ENCODE measurements around the gene PRDM15. TPM values are rescaled to one million over a fixed set of nuclear protein-coding genes. Genes with fewer than 3 reads are reported as not detected.

Gene PRDM15
- polyA plus RNA-seq, 3 donors: 0.19 to 19.0 (median 0.74) TPM

GRCh38 chr21:41779659-41780058 is 99.5 kb downstream of the PRDM15 start:
- intact Hi-C loops (cut with micrococcal nuclease): loop anchor here in 1 of 2 donors (2.0 kb wide), 1 partner anchor 167 kb away; no protein-coding TSS in a partner anchor
- Mint-ChIP-seq H3K36me3 (no peaks in the 10 kb centered on the region), H3K27me3 (ENCODE audit: low read depth in 3 of 3) (peaks cover 38 to 77% (median 72%) of the 10 kb centered on the region in 3 donors), H3K4me3 (peak overlapping the region in 1 of 2 donors; percentile 57), H3K9me3 (peaks cover 0 to 4% (median 0%) of the 10 kb centered on the region in 7 donors), H3K27ac (no peak overlapping the region), H3K4me1 (peaks cover 24% of the 10 kb centered on the region)
- Histone ChIP-seq H3K4me1 (ENCODE audit: control insufficient read depth in 1 of 2, insufficient read depth in 2 of 2, low read length in 2 of 2) (peaks cover 0 to 6% of the 10 kb centered on the region in 2 donors), H3K27me3 (ENCODE audit: control insufficient read depth in 2 of 2, insufficient read depth in 2 of 2, low read length in 2 of 2) (peaks cover 30 to 61% of the 10 kb centered on the region in 2 donors), H3K79me2 (ENCODE audit: insufficient read depth, low read length) (no peaks in the 10 kb centered on the region), H3K27ac (ENCODE audit: low read depth in 1 of 2, low read length in 2 of 2) (no peak overlapping the region), H4K20me1 (ENCODE audit: insufficient read depth, low read length) (no peaks in the 10 kb centered on the region), H3K9ac (ENCODE audit: insufficient read depth, low read length, poor library complexity, severe bottlenecking) (no peak overlapping the region), H3K4me3 (replicated peaks in 1 of 3; ENCODE audit: low read depth in 2 of 3, low read length in 3 of 3) (no peak overlapping the region), H2AFZ (ENCODE audit: insufficient read depth, low read depth, low read length, poor library complexity, severe bottlenecking) (no peak overlapping the region), H3K36me3 (replicated peaks in 1 of 2; ENCODE audit: control insufficient read depth in 1 of 2, insufficient read depth in 2 of 2, low read length in 2 of 2) (no peaks in the 10 kb centered on the region), H3K4me2 (replicated peaks; ENCODE audit: extremely low read depth, low read length, poor library complexity, severe bottlenecking) (no peak overlapping the region), H3K9me3 (replicated peaks in 1 of 2; ENCODE audit: control insufficient read depth in 1 of 2, insufficient read depth in 1 of 2, low read length in 2 of 2) (no peaks in the 10 kb centered on the region)
- DNase-seq: no peak
- no peak for TF ChIP-seq CTCF (IDR thresholded peaks at IDR 0.05)
- WGBS (ENCODE audit: insufficient coverage): 64% methylated on average over 5 of the region's 5 CpGs

- H3K36me3 Mint-ChIP-seq: no peaks in the 10 kb centered on the region
- intact Hi-C loops (cut with micrococcal nuclease): loop anchor here (1.0 to 2.0 kb wide), 2 partner anchors 166 to 167 kb away; no protein-coding TSS in a partner anchor
- TF ChIP-seq CTCF (IDR thresholded peaks at IDR 0.05): no peak
- no peak overlapping the region for H3K4me2 ChIP-seq (replicated peaks; ENCODE audit: extremely low read depth, low read length, poor library complexity, severe bottlenecking)
- H3K79me2 ChIP-seq (ENCODE audit: insufficient read depth, low read length): no peaks in the 10 kb centered on the region
- H3K9me3 ChIP-seq (replicated peaks in 1 of 2; ENCODE audit: control insufficient read depth in 1 of 2, insufficient read depth in 1 of 2, low read length in 2 of 2): no peaks in the 10 kb centered on the region
- H3K4me1 ChIP-seq (ENCODE audit: control insufficient read depth in 1 of 2, insufficient read depth in 2 of 2, low read length in 2 of 2): peaks cover 0 to 6% of the 10 kb centered on the region in 2 donors
- peaks cover 24% of the 10 kb centered on the region for H3K4me1 Mint-ChIP-seq
- WGBS (ENCODE audit: insufficient coverage): 29% methylated on average over 4 of the region's 16 CpGs
- H3K27me3 ChIP-seq (ENCODE audit: control insufficient read depth in 2 of 2, insufficient read depth in 2 of 2, low read length in 2 of 2): peaks cover 33 to 62% of the 10 kb centered on the region in 2 donors
- H3K4me3 Mint-ChIP-seq: peak overlapping the region in 1 of 2 donors; percentile 35
- H3K9ac ChIP-seq (ENCODE audit: insufficient read depth, low read length, poor library complexity, severe bottlenecking): no peak overlapping the region
- peaks cover 0 to 4% (median 0%) of the 10 kb centered on the region in 7 donors for H3K9me3 Mint-ChIP-seq
- DNase-seq: no peak
- peaks cover 38 to 75% (median 70%) of the 10 kb centered on the region in 3 donors for H3K27me3 Mint-ChIP-seq (ENCODE audit: low read depth in 3 of 3)
- H3K27ac Mint-ChIP-seq: peak overlapping the region in 4 of 7 donors; percentile 15 to 65 (median 55)
- no peak overlapping the region for H3K4me3 ChIP-seq (replicated peaks in 1 of 3; ENCODE audit: low read depth in 2 of 3, low read length in 3 of 3)
- no peaks in the 10 kb centered on the region for H3K36me3 ChIP-seq (replicated peaks in 1 of 2; ENCODE audit: control insufficient read depth in 1 of 2, insufficient read depth in 2 of 2, low read length in 2 of 2)
- no peak overlapping the region for H3K27ac ChIP-seq (ENCODE audit: low read depth in 1 of 2, low read length in 2 of 2)
- H4K20me1 ChIP-seq (ENCODE audit: insufficient read depth, low read length): no peaks in the 10 kb centered on the region
- no peak overlapping the region for H2AFZ ChIP-seq (ENCODE audit: insufficient read depth, low read depth, low read length, poor library complexity, severe bottlenecking)
Observed at GRCh38 chr21:41778930-41779600, 100.1 kb downstream of the PRDM15 start.
